GM18870 (cell line): Measurements from ENCODE around the gene PIK3C2G.
"Not testable (repeated sequence)": the region's sequence is repeated elsewhere in the genome, so short reads cannot be mapped to it uniquely, and the experiment has no call there.

Experiments used
- ATAC-seq: cut with Tn5 transposase; IDR thresholded peaks from one replicate; pipeline ENCODE4 v1.9.1; 2021; ENCODE audit warnings: moderate library complexity; ENCODE audit not compliant: unreplicated experiment

Gene PIK3C2G

GRCh38 chr12:18689771-18690170 is 428.5 kb downstream of the PIK3C2G start:
- no peak for ATAC-seq

GRCh38 chr12:18690653-18691052 is 429.3 kb downstream of the PIK3C2G start:
- no peak for ATAC-seq

GRCh38 chr12:18693986-18694385 is 432.7 kb downstream of the PIK3C2G start:
- ATAC-seq: not testable (repeated sequence)

GRCh38 chr12:18696971-18697602 is 435.8 kb downstream of the PIK3C2G start:
- no peak for ATAC-seq
